ENCODE data around the gene PHACTR2. TPM values are rescaled to one million over a fixed set of nuclear protein-coding genes. Genes with fewer than 3 reads are reported as not detected.
"Not testable (repeated sequence)": the region's sequence is repeated elsewhere in the genome, so short reads cannot be mapped to it uniquely, and the experiment has no call there.

The PHACTR2 gene
- total RNA-seq, 2 experiments from 2014 or later = 10.7 to 12.2 TPM

DNA sequence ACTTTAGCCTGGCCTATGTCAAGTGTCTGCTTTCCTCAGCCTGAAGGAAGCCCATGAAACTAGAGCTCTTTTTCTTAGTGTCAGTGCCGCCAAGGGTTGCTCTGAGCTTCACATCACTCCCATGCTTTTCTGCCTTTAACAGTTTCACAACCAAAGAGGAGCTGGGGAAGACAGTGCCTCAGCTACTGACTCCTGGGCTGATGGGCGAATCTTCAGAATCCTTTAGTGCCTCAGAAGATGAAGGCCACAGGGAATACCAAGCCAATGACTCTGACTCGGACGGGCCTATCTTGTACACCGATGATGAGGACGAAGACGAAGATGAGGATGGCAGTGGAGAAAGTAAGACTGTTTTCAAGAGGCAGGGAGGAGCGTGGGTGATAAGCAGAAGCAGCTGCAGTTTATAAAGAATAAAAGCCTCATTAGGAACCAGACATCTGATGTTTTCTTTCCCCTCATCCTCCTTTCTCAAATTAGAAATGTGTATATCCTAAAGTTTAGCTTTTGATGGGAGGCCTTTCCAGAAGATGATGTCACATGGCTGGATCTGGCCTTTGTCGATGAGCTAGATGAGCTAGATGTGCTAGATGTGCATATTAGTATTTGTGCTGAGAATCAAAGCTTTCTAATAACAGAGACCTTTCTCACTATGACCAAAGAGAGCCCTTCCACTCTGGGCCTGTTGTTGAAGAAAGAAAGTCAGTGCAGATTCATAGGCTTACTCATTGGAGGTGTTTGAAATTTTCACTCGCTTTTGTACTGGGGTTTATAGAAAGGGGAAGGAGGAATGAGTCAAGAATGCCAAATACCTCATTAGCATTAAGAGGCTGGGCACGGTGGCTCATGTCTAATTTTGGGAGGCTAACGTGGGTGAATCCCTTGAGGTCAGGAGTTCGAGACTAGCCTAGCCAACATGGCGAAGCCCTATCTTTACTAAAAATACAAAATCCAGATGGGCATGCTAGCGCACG, 94.6 kb downstream of the PHACTR2 start:
- no peak overlapping the region for H3K27ac Mint-ChIP-seq
- H3K36me3 Mint-ChIP-seq (ENCODE audit: low read depth) = peaks cover 11% of the 10 kb centered on the region
- H3K27me3 Mint-ChIP-seq (ENCODE audit: low read depth) = no peaks in the 10 kb centered on the region
- no peak overlapping the region for H3K4me3 Mint-ChIP-seq
- no peaks in the 10 kb centered on the region for H3K9me3 Mint-ChIP-seq
- intact Hi-C loops (cut with micrococcal nuclease) = no loop called here
- CTCF ChIA-PET = interaction anchor here (0.7 to 1.4 kb wide), 2 partner anchors 20 to 24 kb away, joined by 3 read pairs; no protein-coding TSS in a partner anchor
- peaks cover 6% of the 10 kb centered on the region for H3K4me1 Mint-ChIP-seq (ENCODE audit: low read depth)
- no peak for DNase-seq

DNA sequence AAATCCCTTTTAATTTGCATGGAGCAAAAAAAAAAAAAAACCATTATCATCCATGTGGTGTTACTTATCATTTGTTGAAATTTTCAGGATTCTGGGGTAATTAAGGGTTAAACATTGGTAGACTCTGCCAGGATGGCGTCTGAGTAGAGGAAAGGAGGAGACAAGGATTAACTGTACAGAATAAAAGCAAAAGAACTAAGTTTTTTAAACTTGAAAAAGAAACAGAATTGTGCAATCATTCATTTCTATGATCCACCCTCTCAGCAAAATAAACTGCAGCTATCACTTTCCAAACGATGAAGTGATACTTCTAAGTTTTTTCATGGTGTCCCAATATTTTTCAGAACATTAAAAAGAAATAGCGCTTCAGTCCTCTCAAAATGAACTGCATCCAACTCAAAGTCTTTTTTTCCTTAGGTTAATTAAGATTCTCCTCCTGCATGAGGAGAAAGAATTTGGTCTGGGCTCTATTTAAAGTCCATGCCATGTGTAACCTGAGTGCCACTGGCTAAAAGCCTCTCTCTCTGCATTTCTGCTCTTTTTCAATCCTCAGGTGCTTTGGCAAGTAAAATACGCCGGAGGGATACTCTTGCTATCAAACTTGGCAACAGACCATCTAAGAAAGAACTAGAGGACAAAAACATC, 95.9 kb downstream of the PHACTR2 start:
- Mint-ChIP-seq H3K9me3 (no peaks in the 10 kb centered on the region), H3K27me3 (ENCODE audit: low read depth) (no peaks in the 10 kb centered on the region)
- CTCF ChIA-PET = no interaction called here

DNA sequence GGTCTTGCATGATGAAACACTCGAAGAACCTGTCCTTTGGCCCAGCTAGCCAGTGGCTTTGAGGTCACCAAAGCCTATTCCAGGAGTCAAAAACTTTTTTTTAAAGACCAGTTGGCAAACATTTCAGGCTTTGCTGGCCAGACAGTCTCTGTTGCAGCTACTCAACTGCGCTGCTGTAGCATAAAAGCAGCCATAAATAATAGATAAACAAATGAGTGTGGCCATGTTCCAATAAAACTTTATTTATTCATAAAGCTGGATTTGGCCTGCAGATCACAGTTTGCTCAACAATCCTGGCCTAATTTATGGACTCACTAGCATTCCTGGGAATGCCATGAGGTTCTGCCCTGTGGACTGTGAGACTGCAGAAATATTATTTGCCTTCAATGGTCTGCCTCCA, 96.6 kb downstream of the PHACTR2 start:
- no peak overlapping the region for H3K4me3 Mint-ChIP-seq
- no peaks in the 10 kb centered on the region for H3K9me3 Mint-ChIP-seq
- H3K27me3 Mint-ChIP-seq (ENCODE audit: low read depth) = no peaks in the 10 kb centered on the region
- DNase-seq = no peak
- intact Hi-C loops (cut with micrococcal nuclease) = no loop called here
- no peak overlapping the region for H3K27ac Mint-ChIP-seq
- H3K36me3 Mint-ChIP-seq (ENCODE audit: low read depth) = peaks cover 8% of the 10 kb centered on the region
- H3K4me1 Mint-ChIP-seq (ENCODE audit: low read depth) = peaks cover 6% of the 10 kb centered on the region
- CTCF ChIA-PET = no interaction called here

More for the DNA sequence above, 95.9 kb downstream of the PHACTR2 start:
- peaks cover 10% of the 10 kb centered on the region for H3K36me3 Mint-ChIP-seq (ENCODE audit: low read depth)
- H3K4me1 Mint-ChIP-seq (ENCODE audit: low read depth) = peaks cover 6% of the 10 kb centered on the region
- intact Hi-C loops (cut with micrococcal nuclease) = no loop called here
- no peak overlapping the region for H3K27ac Mint-ChIP-seq
- DNase-seq = no peak
- H3K4me3 Mint-ChIP-seq = no peak overlapping the region

DNA sequence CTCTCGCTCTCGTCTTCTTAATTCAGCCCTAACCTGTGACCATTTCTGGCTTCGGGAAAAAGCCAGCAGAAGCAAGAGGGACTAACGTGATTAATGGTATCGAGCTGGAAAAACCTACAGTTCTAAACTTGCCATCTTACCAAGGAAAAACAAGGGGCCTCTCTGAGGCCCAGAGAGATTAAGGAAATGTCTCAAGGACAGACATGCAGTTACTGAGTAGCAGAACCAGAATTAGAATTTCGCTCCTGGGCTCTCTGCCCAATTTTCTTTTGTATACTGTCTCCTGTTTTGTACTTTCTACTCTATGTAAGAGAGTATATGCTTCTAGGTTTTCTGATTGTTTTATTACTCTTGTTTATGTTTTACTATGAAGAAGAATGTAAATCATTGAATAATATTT, 97.6 kb downstream of the PHACTR2 start:
- no peak overlapping the region for H3K4me3 Mint-ChIP-seq
- CTCF ChIA-PET = no interaction called here
- no peaks in the 10 kb centered on the region for H3K27me3 Mint-ChIP-seq (ENCODE audit: low read depth)
- no peaks in the 10 kb centered on the region for H3K9me3 Mint-ChIP-seq
- peaks cover 11% of the 10 kb centered on the region for H3K36me3 Mint-ChIP-seq (ENCODE audit: low read depth)
- H3K4me1 Mint-ChIP-seq (ENCODE audit: low read depth) = peaks cover 6% of the 10 kb centered on the region
- no peak for DNase-seq
- H3K27ac Mint-ChIP-seq = no peak overlapping the region
- intact Hi-C loops (cut with micrococcal nuclease) = no loop called here

DNA sequence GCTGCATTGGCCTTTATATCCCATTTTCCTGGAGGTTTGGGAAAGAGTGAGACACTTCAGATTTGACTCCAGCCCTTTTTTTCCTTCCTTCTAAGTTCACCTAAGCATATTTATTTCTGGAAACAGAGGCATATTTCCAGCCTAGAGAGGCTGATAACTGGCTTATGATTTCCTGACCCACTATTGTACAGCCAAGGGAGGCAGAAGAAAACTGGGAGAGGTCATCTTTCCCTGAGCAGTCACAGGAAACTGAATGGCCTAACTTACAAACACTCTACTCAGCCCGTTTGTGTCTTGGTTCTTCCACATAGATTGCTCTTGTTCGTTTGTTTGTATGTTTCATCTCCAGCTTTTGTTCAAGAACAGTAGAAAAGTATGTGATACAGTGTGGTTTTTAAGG, 101.2 kb downstream of the PHACTR2 start:
- no peaks in the 10 kb centered on the region for H3K27me3 Mint-ChIP-seq (ENCODE audit: low read depth)
- no peak for DNase-seq
- H3K4me3 Mint-ChIP-seq = no peak overlapping the region
- peaks cover 18% of the 10 kb centered on the region for H3K36me3 Mint-ChIP-seq (ENCODE audit: low read depth)
- no peaks in the 10 kb centered on the region for H3K9me3 Mint-ChIP-seq
- H3K4me1 Mint-ChIP-seq (ENCODE audit: low read depth) = no peaks in the 10 kb centered on the region
- CTCF ChIA-PET = interaction anchor here (0.7 kb wide), 1 partner anchor 257 kb away, joined by 4 read pairs; no protein-coding TSS in a partner anchor
- H3K27ac Mint-ChIP-seq = no peak overlapping the region
- intact Hi-C loops (cut with micrococcal nuclease) = no loop called here

DNA sequence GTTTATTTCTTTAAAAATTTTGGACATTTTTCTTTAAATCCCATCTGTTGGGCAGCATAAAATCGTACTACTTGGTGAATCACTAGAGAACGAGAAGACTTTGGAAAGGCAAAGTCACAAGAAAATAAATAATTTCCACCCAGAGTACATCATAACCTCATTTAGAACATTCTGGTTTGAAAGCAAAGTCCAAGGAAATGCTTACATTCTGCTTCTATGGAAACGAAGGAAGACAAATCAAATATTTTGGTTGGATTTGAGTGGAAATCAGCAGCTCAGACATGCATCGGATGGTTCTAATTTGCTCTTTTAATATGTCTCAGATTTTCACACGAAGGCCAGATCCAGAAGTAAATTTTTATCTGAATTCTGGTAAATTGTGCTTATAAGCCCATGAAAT, 104.7 kb downstream of the PHACTR2 start:
- Mint-ChIP-seq H3K9me3 (peaks cover 21% of the 10 kb centered on the region), H3K27me3 (ENCODE audit: low read depth) (no peaks in the 10 kb centered on the region), H3K36me3 (ENCODE audit: low read depth) (peaks cover 45% of the 10 kb centered on the region), H3K4me3 (no peak overlapping the region), H3K27ac (no peak overlapping the region), H3K4me1 (ENCODE audit: low read depth) (no peaks in the 10 kb centered on the region)
- intact Hi-C loops (cut with micrococcal nuclease) = no loop called here
- DNase-seq = no peak
- CTCF ChIA-PET = no interaction called here

DNA sequence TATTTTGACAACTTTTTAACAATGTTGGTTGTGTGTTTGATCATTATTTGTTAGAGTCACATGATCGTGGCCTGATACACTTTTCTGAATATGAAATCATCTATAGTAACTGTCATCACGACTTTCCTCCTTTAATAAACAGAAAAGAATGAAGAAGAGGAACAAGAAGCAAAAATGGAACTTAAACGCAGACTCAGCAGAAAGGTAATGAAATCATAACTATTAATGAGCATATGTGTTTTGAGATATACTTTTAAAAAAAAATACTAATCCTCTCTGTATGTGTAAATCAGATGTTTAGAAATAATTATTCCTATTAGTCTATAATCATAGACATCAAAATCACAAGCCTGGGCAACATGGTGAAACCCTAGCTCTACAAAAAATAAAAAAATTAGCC, 105.3 kb downstream of the PHACTR2 start:
- CTCF ChIA-PET = no interaction called here
- Mint-ChIP-seq H3K4me3 (no peak overlapping the region), H3K27ac (no peak overlapping the region), H3K4me1 (ENCODE audit: low read depth) (no peaks in the 10 kb centered on the region), H3K9me3 (peaks cover 21% of the 10 kb centered on the region), H3K36me3 (ENCODE audit: low read depth) (peaks cover 45% of the 10 kb centered on the region), H3K27me3 (ENCODE audit: low read depth) (no peaks in the 10 kb centered on the region)
- intact Hi-C loops (cut with micrococcal nuclease) = no loop called here
- DNase-seq = no peak

DNA sequence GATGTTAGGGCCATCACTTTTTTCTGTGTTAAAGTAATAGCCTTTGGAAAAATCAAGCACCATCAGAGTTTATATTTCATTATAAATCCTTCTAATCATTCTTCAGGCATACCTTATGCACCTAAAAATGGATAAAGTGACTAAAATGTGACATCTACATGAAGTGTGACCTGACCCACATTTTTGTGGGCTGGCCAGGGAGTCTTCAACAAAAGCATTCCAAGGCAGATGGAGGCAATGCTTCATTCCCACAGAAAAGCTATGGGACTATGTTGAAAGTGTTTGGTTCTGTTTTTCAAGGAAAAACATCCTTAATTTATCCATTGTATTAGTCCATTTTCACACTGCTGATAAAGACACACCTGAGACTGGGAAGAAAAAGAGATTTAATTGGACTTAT, 106.6 kb downstream of the PHACTR2 start:
- H3K36me3 Mint-ChIP-seq (ENCODE audit: low read depth) = peaks cover 47% of the 10 kb centered on the region
- intact Hi-C loops (cut with micrococcal nuclease) = no loop called here
- H3K27ac Mint-ChIP-seq = no peak overlapping the region
- no peak for DNase-seq
- no peak overlapping the region for H3K4me3 Mint-ChIP-seq
- CTCF ChIA-PET = no interaction called here
- H3K9me3 Mint-ChIP-seq = peaks cover 21% of the 10 kb centered on the region
- H3K4me1 Mint-ChIP-seq (ENCODE audit: low read depth) = no peaks in the 10 kb centered on the region
- H3K27me3 Mint-ChIP-seq (ENCODE audit: low read depth) = no peaks in the 10 kb centered on the region

DNA sequence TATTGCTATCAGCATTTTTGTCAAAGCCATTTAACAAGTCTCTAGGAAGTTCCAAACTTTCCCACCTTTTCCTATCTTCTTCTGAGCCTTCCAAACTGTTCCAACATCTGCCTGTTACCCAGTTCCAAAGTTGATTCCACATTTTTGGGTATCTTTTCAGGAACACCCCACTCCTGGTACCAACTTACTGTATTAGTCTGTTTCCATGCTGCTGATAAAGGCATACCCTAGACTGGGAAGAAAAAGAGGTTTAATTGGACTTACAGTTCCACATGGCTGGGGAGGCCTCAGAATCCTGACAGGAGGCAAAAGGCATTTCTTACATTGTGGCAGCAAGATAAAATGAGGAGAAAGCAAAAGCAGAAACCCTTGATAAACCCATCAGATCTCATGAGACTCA, 108.6 kb downstream of the PHACTR2 start:
- DNase-seq; H3K27ac Mint-ChIP-seq; CTCF ChIA-PET; H3K27me3 Mint-ChIP-seq (ENCODE audit: low read depth); H3K4me3 Mint-ChIP-seq; intact Hi-C loops (cut with micrococcal nuclease); H3K4me1 Mint-ChIP-seq (ENCODE audit: low read depth): not testable (repeated sequence)
- Mint-ChIP-seq H3K9me3 (peaks cover 21% of the 10 kb centered on the region), H3K36me3 (ENCODE audit: low read depth) (peaks cover 54% of the 10 kb centered on the region)

DNA sequence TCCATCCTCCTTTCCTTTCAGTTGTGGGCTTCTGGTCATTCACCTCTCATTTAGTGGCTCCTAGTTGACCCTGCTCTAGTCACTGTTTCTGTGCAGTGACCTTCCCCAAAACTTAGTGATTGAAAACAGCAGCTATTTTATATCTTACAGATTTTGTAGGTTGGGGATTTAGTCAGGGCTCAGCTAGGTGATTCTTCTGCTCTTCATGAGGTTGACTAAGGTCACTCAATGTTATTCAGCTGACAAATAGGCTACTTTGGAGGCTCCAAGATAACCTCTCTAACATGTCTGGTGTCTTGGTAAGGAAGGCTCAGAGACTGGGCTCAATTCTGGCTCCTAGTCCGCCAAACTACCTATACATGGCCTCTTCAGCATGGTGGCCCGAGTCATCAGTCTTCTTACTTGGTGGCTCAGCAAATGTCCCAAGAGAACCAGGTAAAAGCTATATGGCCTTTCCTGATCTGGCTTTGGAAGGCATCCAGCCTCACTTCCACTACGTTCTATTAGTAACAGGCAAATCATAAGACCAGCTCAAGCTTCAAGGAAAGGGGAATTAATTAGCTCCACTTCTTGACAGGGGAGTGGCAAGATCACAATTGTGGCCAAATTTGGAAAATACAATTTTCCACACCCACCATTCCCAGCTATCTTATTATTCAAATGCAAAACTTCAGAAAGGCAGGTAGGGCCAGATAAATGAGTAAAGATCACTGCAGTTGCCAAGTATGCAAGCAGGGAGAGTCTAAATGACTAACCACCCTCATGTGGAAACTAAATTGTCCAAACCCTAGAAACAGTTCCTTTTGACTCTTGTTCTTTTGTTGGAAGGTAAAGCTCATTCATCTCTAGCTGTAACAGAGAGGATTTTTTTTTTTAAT, 114.9 kb downstream of the PHACTR2 start:
- Mint-ChIP-seq H3K27ac (no peak overlapping the region), H3K4me3 (no peak overlapping the region), H3K9me3 (peaks cover 12% of the 10 kb centered on the region), H3K36me3 (ENCODE audit: low read depth) (peaks cover 47% of the 10 kb centered on the region), H3K27me3 (ENCODE audit: low read depth) (no peaks in the 10 kb centered on the region), H3K4me1 (ENCODE audit: low read depth) (no peaks in the 10 kb centered on the region)
- CTCF ChIA-PET = interaction anchor here (1.5 kb wide), 1 partner anchor 20 kb away, joined by 3 read pairs; no protein-coding TSS in a partner anchor
- intact Hi-C loops (cut with micrococcal nuclease) = no loop called here
- no peak for DNase-seq

DNA sequence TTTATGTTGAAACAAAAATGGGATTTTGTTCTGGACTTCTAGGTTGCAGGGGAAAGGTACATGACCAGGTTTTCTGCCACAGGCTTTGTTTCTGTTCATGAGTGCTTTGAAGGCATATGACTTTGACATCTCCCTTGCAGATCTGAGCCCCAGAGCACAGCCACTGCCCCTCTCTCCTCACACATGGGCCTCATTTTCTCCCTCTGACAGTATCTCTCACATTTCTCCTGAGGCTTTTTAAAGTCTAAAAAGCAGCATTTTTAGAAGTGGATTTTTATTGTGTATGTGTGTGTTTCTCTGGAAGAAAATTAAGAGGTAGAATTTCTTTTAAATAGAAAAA, 115.5 kb downstream of the PHACTR2 start:
- DNase-seq = no peak
- Mint-ChIP-seq H3K4me1 (ENCODE audit: low read depth) (no peaks in the 10 kb centered on the region), H3K9me3 (peaks cover 15% of the 10 kb centered on the region), H3K4me3 (no peak overlapping the region), H3K27ac (no peak overlapping the region), H3K27me3 (ENCODE audit: low read depth) (no peaks in the 10 kb centered on the region), H3K36me3 (ENCODE audit: low read depth) (peaks cover 53% of the 10 kb centered on the region)
- intact Hi-C loops (cut with micrococcal nuclease) = no loop called here
- CTCF ChIA-PET = interaction anchor here (1.5 kb wide), 1 partner anchor 21 kb away, joined by 3 read pairs; no protein-coding TSS in a partner anchor

DNA sequence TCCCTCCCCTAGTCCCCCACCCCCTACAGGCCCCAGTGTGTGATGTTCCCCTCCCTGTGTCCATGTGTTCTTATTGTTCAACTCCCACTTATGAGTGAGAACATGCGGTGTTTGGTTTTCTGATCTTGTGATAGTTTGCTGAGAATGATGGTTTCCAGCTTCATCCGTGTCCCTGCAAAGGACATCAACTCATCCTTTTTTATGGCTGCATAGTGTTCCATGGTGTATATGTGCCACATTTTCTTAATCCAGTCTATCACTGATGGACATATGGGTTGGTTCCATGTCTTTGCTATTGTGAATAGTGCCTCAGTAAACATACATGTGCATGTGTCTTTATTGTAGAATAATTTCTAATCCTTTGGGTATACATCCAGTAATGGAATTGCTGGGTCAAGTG, 118.8 kb downstream of the PHACTR2 start:
- H3K27ac Mint-ChIP-seq; intact Hi-C loops (cut with micrococcal nuclease); H3K4me3 Mint-ChIP-seq; H3K4me1 Mint-ChIP-seq (ENCODE audit: low read depth); DNase-seq; H3K27me3 Mint-ChIP-seq (ENCODE audit: low read depth): not testable (repeated sequence)
- Mint-ChIP-seq H3K9me3 (peaks cover 31% of the 10 kb centered on the region), H3K36me3 (ENCODE audit: low read depth) (peaks cover 56% of the 10 kb centered on the region)
- CTCF ChIA-PET = interaction anchor here (0.6 kb wide), 1 partner anchor 24 kb away, joined by 3 read pairs; no protein-coding TSS in a partner anchor
